NK-92 (cell line): Measurements from ENCODE around the gene TMEM37.
"Not testable (repeated sequence)": the region's sequence is repeated elsewhere in the genome, so short reads cannot be mapped to it uniquely, and the experiment has no call there.

ENCODE experiments used
- DNase-seq: peaks from one replicate; lab custom pipeline; 2025; ENCODE audit not compliant: unreplicated experiment; lab: John Stamatoyannopoulos, UW

TMEM37 gene

GRCh38 chr2:119431155-119431975 lies at the start of gene TMEM37:
TSS of gene TMEM37 (plus strand) at chr2:119431854. CDS start at chr2:119431904, 50 bp downstream.
- no peak for DNase-seq

- DNase-seq = no peak
These were observed 48.1 kb upstream of the TMEM37 start for GRCh38 chr2:119383410-119384140.

- no peak for DNase-seq
These were observed 46.7 kb upstream of the TMEM37 start for GRCh38 chr2:119384971-119385370.

- DNase-seq = no peak
These were observed 46.2 kb upstream of the TMEM37 start for GRCh38 chr2:119385466-119385865.

- no peak for DNase-seq
These were observed 44.1 kb upstream of the TMEM37 start for GRCh38 chr2:119387381-119388129.

- no peak for DNase-seq
These were observed 41.9 kb upstream of the TMEM37 start for GRCh38 chr2:119389615-119390306.

- DNase-seq = no peak
These were observed 37.5 kb upstream of the TMEM37 start for GRCh38 chr2:119393971-119394748.

- DNase-seq = no peak
These were observed 34.5 kb upstream of the TMEM37 start for GRCh38 chr2:119397196-119397595.

GRCh38 chr2:119402106-119402505 lies 29.5 kb upstream of the TMEM37 start:
- no peak for DNase-seq

- DNase-seq = no peak
These were observed 28.8 kb upstream of the TMEM37 start for GRCh38 chr2:119402645-119403560.

GRCh38 chr2:119403618-119404017 lies 28.0 kb upstream of the TMEM37 start:
- DNase-seq = not testable (repeated sequence)

- DNase-seq = no peak
These were observed 26.5 kb upstream of the TMEM37 start for GRCh38 chr2:119405151-119405550.

- DNase-seq = no peak
These were observed 24.0 kb upstream of the TMEM37 start for GRCh38 chr2:119407430-119408220.

GRCh38 chr2:119408221-119408619 lies 23.4 kb upstream of the TMEM37 start:
- DNase-seq = no peak

- no peak for DNase-seq
These were observed 22.1 kb upstream of the TMEM37 start for GRCh38 chr2:119409506-119409905.

- no peak for DNase-seq
These were observed 16.8 kb upstream of the TMEM37 start for GRCh38 chr2:119414894-119415293.

GRCh38 chr2:119415630-119416029 lies 16.0 kb upstream of the TMEM37 start:
- DNase-seq = no peak

- DNase-seq = no peak
These were observed 15.2 kb upstream of the TMEM37 start for GRCh38 chr2:119416299-119416923.
